Ovary (tissue), 9 donors: ENCODE results near the gene AKAIN1. TPM values are rescaled to one million over a fixed set of nuclear protein-coding genes. Genes with fewer than 3 reads are reported as not detected.

Source experiments
- DNase-seq, 5 donors: peaks; one replicate each; pipeline ENCODE4 v3.0.0-alpha.2; 2019 to 2020
- H3K27ac ChIP-seq, 2 donors: fragments of 200-600 bp; one replicate each; pipeline versions ENCODE4 v1.5.1 to v1.8.0; 2019 to 2022
- H3K27me3 ChIP-seq: fragments of 200-600 bp; one replicate; pipeline ENCODE4 v1.8.0; 2022
- H3K36me3 ChIP-seq: fragments of 200-600 bp; sonication (generic); one replicate; pipeline ENCODE4 v1.5.1; 2019
- H3K4me1 ChIP-seq: one replicate; pipeline ENCODE4 v1.8.1; 2013; ENCODE audit warnings: mild to moderate bottlenecking, moderate library complexity; ENCODE audit not compliant: insufficient read depth
- H3K4me3 ChIP-seq: fragments of 200-600 bp; sonication (generic); one replicate; pipeline ENCODE4 v1.5.1; 2017
- H3K9me3 ChIP-seq, 2 donors: fragments of 200-600 bp in 1 of 2; sonication (generic) in 1 of 2; one replicate each; pipeline versions ENCODE4 v1.5.1 to v1.8.1; 2013 to 2019; ENCODE audit warnings: mild to moderate bottlenecking in 1 of 2, moderate library complexity in 1 of 2
- EP300 ChIP-seq: sonication (generic); formaldehyde crosslinking; IDR thresholded peaks from one replicate; pipeline ENCODE4 v1.6.1; 2017; ENCODE audit warnings: antibody characterized with exemption
- POLR2A ChIP-seq: fragments of 450-650 bp; IDR thresholded peaks from one replicate; pipeline ENCODE4 v1.6.1; 2017; ENCODE audit warnings: antibody characterized with exemption, mild to moderate bottlenecking, moderate library complexity
- WGBS, 3 donors: extraction: QIAGEN DNeasy Blood & Tissue Kit in 1 of 3; methylation state at CpG; one replicate each; pipeline versions ENCODE4 v1.1.5 to v1.1.7; 2013 to 2017; 5-methylcytosine and 5-hydroxymethylcytosine counted together
- intact Hi-C, 4 donors: fragments of 100-400 bp; cut with DNase I; formaldehyde crosslinking; loops; one replicate each; pipeline versions ENCODE4 v1.11.0 to v1.15.1; 2022 to 2023
- polyA plus RNA-seq, 2 donors: library from polyadenylated mRNA; stranded (reverse); fragments of 200-250 nt in 1 of 2; fragments of 350-450 nt in 1 of 2; fragmentation: Illumina TruSeq in 1 of 2; extraction: RNeasy Lipid Tissue Mini Kit (QIAGEN cat#74804) in 1 of 2; gene quantifications; one replicate each; pipeline ENCODE4 v1.2.3, GENCODE V29; 2013 to 2014
- total RNA-seq, 7 donors: library from RNA; depleted of rRNA in 2 of 7; stranded (reverse); fragments of >200 nt in 2 of 7; fragmentation: NEBNext Ultra II Directional in 3 of 7; extraction: Animal tissue kit (Norgen Biotek cat#: 25700) in 3 of 7; gene quantifications; one replicate each; pipeline versions ENCODE4 v1.1.0 to v1.2.4, GENCODE V29; 2016 to 2023
- TF ChIP-seq, protein P1 (sequence below), 3 donors: fragments of 450-650 bp in 2 of 3; fragments of 200-600 bp in 1 of 3; IDR thresholded peaks; one replicate each; pipeline versions ENCODE4 v1.5.1 to v1.8.0; 2016 to 2022; ENCODE audit warnings: antibody characterized with exemption in 3 of 3, mild to moderate bottlenecking in 1 of 3
- donor health status: DM: no; HTN: no; CAD: no; lungs with moderate emphysema.
- donor health status: DM: no; HTN: no; CAD: no.
- donor health status: Bipolar disorder and iron deficiency.
- donor health status: DM: yes; HTN: yes; CAD: no.
- donor health status: DM: no; HTN: no; CAD: no.
- donor health status: DM: yes; HTN: yes; CAD: no.

AKAIN1 gene
- total and polyA plus RNA-seq, 9 donors: not detected

DNA sequence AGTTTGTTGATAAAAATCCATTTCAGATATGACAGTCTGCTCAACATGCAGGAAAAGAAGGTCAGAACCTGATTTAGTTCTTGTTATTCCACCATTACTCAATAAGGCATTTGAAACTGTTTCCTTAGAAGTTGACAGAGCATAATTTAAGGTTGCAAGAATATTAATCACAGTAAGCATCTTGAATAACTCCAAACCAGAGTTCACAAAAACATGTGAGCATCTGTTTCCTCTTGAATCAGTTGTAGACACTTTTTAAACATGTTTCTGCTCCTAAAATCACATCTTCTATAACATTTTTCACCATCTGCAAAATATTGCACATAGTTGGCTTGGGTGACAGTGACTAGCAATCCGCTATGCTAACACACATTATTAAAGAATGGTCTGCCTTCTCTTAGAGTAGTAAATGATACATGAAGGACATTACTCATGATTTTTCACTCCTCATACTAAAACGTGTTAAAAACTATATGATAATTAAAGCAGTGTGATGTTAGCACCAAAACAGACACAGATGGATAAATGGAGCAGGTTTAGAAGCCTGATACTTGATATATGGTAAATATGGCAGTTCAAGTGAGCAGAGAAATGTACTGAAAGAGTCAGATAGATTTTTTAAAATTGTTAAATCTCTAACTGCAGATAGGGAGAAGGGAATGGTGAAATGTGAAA lies 30.3 kb downstream of the AKAIN1 start:
- WGBS, 3 donors: 44 to 52% (median 45%) methylated on average over 2 of the region's 2 CpGs

DNA sequence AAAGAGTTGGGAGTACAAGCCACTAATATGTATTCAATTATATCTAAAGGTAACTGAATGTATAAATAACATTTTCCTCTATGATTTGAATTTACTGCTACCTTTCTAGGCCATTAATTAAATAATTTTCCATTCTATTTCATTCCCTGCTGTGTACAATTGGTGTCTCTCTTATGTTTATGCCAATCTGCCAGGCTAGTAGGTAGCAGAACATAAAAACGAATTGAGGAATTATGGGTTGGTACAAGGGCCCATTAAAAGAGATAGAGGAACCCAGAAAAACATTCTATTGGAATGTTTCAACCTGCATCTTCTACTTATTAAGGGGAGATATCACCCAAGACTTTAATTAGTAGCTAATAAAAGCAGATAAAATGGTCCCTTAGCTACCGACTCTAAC lies 32.2 kb downstream of the AKAIN1 start:
- Histone ChIP-seq H3K4me3 (no peak overlapping the region), H3K4me1 (no peaks in the 10 kb centered on the region), H3K9me3 (no peaks in the 10 kb centered on the region), H3K36me3 (no peaks in the 10 kb centered on the region), H3K27ac (no peak overlapping the region), H3K27me3 (no peaks in the 10 kb centered on the region)
- no peak for TF ChIP-seq EP300
- TF ChIP-seq, protein P1, sequence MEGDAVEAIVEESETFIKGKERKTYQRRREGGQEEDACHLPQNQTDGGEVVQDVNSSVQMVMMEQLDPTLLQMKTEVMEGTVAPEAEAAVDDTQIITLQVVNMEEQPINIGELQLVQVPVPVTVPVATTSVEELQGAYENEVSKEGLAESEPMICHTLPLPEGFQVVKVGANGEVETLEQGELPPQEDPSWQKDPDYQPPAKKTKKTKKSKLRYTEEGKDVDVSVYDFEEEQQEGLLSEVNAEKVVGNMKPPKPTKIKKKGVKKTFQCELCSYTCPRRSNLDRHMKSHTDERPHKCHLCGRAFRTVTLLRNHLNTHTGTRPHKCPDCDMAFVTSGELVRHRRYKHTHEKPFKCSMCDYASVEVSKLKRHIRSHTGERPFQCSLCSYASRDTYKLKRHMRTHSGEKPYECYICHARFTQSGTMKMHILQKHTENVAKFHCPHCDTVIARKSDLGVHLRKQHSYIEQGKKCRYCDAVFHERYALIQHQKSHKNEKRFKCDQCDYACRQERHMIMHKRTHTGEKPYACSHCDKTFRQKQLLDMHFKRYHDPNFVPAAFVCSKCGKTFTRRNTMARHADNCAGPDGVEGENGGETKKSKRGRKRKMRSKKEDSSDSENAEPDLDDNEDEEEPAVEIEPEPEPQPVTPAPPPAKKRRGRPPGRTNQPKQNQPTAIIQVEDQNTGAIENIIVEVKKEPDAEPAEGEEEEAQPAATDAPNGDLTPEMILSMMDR (IDR thresholded peaks at IDR 0.05): no peak
- no peak for TF ChIP-seq POLR2A
- 41 to 62% (median 52%) methylated on average over 2 of the region's 2 CpGs for WGBS, 3 donors
- no peak for DNase-seq
- intact Hi-C loops: no loop called here

More for the DNA sequence above, 30.3 kb downstream of the AKAIN1 start:
- H3K27ac ChIP-seq: no peak overlapping the region
- no peaks in the 10 kb centered on the region for H3K9me3 ChIP-seq
- H3K36me3 ChIP-seq: no peaks in the 10 kb centered on the region
- TF ChIP-seq, protein P1 (IDR thresholded peaks at IDR 0.05): no peak
- TF ChIP-seq POLR2A (no peak), EP300 (no peak)
- no peak overlapping the region for H3K4me3 ChIP-seq
- intact Hi-C loops: no loop called here
- DNase-seq: no peak
- H3K4me1 ChIP-seq: no peaks in the 10 kb centered on the region
- no peaks in the 10 kb centered on the region for H3K27me3 ChIP-seq

DNA sequence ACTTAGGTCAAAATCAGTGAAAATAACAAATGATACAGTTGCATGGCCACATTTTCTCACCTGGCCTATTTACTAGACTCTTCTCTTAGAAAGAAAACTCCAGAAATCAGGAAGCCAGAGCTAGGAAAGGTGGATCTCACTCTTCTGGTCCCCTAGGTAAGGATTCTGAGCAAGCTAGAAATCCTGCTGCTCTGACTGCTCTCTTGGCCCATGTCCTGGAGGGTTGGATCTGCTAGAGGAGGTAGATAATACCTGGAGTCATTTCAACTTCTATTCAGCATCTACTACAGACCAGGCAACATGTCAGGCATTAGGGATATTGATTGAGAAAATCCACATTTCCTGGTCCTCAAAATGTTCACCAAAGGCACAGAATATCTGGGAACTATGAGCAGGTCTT lies 34.9 kb downstream of the AKAIN1 start:
- intact Hi-C loops: no loop called here

DNA sequence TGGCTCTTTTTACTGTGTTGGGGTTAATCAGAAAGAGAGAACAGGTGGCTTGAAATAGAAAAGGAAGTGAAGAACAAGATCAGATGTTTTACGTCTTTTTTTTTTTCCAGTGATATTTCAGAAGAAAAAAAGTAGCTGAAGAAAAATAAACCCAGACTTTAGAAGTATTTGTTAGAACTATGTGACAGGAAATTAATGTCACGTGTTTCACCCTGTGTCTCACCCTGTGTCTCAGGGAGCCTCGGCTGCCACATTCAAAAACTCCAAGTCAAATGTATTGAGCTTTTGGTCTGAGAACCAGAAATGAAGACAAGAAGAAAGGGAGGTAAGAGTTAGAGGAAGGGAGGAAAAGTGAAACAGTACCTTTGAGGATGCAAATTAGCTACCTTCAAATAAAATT lies 38.0 kb downstream of the AKAIN1 start:
- Histone ChIP-seq H3K27ac (no peak overlapping the region), H3K4me1 (no peaks in the 10 kb centered on the region), H3K9me3 (no peaks in the 10 kb centered on the region), H3K36me3 (no peaks in the 10 kb centered on the region), H3K27me3 (no peaks in the 10 kb centered on the region), H3K4me3 (no peak overlapping the region)
- no peak for DNase-seq
- intact Hi-C loops: no loop called here
- WGBS, 3 donors: 40 to 57% (median 43%) methylated on average over 3 of the region's 3 CpGs
- no peak for TF ChIP-seq POLR2A
- TF ChIP-seq, protein P1 (IDR thresholded peaks at IDR 0.05): no peak
- TF ChIP-seq EP300: no peak

More for the DNA sequence above, 34.9 kb downstream of the AKAIN1 start:
- Histone ChIP-seq H3K4me1 (no peaks in the 10 kb centered on the region), H3K27me3 (no peaks in the 10 kb centered on the region), H3K36me3 (no peaks in the 10 kb centered on the region), H3K9me3 (no peaks in the 10 kb centered on the region), H3K4me3 (no peak overlapping the region), H3K27ac (no peak overlapping the region)
- DNase-seq: no peak
- no peak for TF ChIP-seq POLR2A
- TF ChIP-seq EP300: no peak
- TF ChIP-seq, protein P1 (IDR thresholded peaks at IDR 0.05): no peak
